Mammary epithelial cell (primary cell): ENCODE data around the gene IQGAP2.

Experiments
- EZH2 ChIP-seq: IDR thresholded peaks from 2 replicates; pipeline ENCODE4 v1.6.1; 2012; ENCODE audit warnings: low read length, inconsistent platforms, borderline replicate concordance
- TF ChIP-seq, protein P1 (sequence below), 2 donors: IDR thresholded peaks in 1 of 2; conservative IDR thresholded peaks in 1 of 2; 2 replicates each; pipeline ENCODE4 v1.5.1; 2011 to 2012; ENCODE audit warnings: inconsistent platforms in 2 of 2, low read length in 2 of 2, mild to moderate bottlenecking in 2 of 2, control low read depth in 1 of 2, low read depth in 1 of 2; ENCODE audit not compliant: insufficient read depth in 1 of 2; ENCODE audit errors: extremely low read depth in 1 of 2

DNA sequence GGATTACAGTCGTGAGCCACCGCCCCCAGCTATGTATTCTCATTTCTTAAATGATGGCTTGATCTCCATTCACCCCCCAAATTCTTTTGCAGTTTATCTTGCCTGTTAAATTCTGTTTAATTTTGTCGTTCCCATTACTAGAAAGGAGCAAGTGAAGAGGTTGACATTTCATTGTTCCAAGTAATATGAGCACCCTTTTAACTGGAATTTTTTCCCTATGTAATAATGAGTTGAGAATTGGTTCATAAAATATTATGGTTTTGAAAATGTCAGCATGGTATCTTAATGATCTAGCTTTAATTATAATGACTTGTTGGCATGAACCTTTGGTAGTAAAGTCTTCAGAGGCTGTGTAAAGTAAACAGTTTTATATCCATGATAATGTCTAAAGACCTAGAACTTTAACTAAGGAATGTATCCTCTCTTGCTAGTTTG is 182.7 kb downstream of the IQGAP2 start:
- TF ChIP-seq, protein P1, sequence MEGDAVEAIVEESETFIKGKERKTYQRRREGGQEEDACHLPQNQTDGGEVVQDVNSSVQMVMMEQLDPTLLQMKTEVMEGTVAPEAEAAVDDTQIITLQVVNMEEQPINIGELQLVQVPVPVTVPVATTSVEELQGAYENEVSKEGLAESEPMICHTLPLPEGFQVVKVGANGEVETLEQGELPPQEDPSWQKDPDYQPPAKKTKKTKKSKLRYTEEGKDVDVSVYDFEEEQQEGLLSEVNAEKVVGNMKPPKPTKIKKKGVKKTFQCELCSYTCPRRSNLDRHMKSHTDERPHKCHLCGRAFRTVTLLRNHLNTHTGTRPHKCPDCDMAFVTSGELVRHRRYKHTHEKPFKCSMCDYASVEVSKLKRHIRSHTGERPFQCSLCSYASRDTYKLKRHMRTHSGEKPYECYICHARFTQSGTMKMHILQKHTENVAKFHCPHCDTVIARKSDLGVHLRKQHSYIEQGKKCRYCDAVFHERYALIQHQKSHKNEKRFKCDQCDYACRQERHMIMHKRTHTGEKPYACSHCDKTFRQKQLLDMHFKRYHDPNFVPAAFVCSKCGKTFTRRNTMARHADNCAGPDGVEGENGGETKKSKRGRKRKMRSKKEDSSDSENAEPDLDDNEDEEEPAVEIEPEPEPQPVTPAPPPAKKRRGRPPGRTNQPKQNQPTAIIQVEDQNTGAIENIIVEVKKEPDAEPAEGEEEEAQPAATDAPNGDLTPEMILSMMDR (conservative IDR thresholded peaks at IDR 0.05 in 1 of 2, IDR thresholded peaks at IDR 0.05 in 1 of 2; ENCODE audit: extremely low read depth in 1 of 2, insufficient read depth in 1 of 2, low read depth in 1 of 2, low read length in 2 of 2): no peak
- TF ChIP-seq EZH2: no peak
